ENCODE results near the gene SPRR5.

SPRR5 gene

GRCh38 chr1:152953761-152954160, 6.8 kb downstream of the SPRR5 start:
- no peak overlapping the region for H3K4me3 ChIP-seq (ENCODE audit: low read depth, low read length)
- no peaks in the 10 kb centered on the region for H3K36me3 ChIP-seq (ENCODE audit: control insufficient read depth, insufficient read depth, low read length)
- H3K9me3 ChIP-seq (ENCODE audit: control insufficient read depth, insufficient read depth, low read length) = no peaks in the 10 kb centered on the region
- no peak overlapping the region for H3K9ac ChIP-seq (ENCODE audit: low read depth, low read length)
- H3K27me3 ChIP-seq (ENCODE audit: control insufficient read depth, insufficient read depth, low read length) = no peaks in the 10 kb centered on the region
- H3K4me1 ChIP-seq (ENCODE audit: control insufficient read depth, insufficient read depth, low read length) = no peaks in the 10 kb centered on the region

DNA sequence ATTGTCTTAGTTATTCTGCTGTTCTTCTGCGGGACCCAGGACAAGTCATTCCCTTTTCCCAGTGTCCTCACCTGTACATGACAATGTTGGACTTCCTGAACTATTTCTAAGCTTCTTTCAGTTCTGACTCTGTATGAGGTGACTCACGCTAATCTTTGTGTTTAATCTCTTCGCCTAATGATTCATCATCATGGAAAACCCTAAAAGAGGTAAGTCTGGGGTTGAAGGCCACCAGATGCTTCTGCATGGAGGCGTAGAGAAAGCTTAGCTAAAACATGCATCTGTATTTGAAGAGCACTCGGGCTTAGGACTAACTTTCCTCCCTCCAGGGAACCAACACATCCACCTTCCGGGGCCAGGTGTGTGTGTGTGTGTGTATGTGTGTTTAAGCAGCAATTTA, 7.4 kb downstream of the SPRR5 start:
- Histone ChIP-seq H3K9ac (ENCODE audit: low read depth, low read length) (no peak overlapping the region), H3K27me3 (ENCODE audit: control insufficient read depth, insufficient read depth, low read length) (no peaks in the 10 kb centered on the region), H3K36me3 (ENCODE audit: control insufficient read depth, insufficient read depth, low read length) (no peaks in the 10 kb centered on the region), H3K9me3 (ENCODE audit: control insufficient read depth, insufficient read depth, low read length) (no peaks in the 10 kb centered on the region), H3K4me3 (ENCODE audit: low read depth, low read length) (no peak overlapping the region), H3K4me1 (ENCODE audit: control insufficient read depth, insufficient read depth, low read length) (no peaks in the 10 kb centered on the region)

- Histone ChIP-seq H3K4me3 (ENCODE audit: low read depth, low read length) (no peak overlapping the region), H3K27me3 (ENCODE audit: control insufficient read depth, insufficient read depth, low read length) (no peaks in the 10 kb centered on the region), H3K9me3 (ENCODE audit: control insufficient read depth, insufficient read depth, low read length) (no peaks in the 10 kb centered on the region), H3K4me1 (ENCODE audit: control insufficient read depth, insufficient read depth, low read length) (no peaks in the 10 kb centered on the region), H3K9ac (ENCODE audit: low read depth, low read length) (no peak overlapping the region), H3K36me3 (ENCODE audit: control insufficient read depth, insufficient read depth, low read length) (no peaks in the 10 kb centered on the region)
These were observed 10.6 kb downstream of the SPRR5 start for GRCh38 chr1:152957561-152957960.

DNA sequence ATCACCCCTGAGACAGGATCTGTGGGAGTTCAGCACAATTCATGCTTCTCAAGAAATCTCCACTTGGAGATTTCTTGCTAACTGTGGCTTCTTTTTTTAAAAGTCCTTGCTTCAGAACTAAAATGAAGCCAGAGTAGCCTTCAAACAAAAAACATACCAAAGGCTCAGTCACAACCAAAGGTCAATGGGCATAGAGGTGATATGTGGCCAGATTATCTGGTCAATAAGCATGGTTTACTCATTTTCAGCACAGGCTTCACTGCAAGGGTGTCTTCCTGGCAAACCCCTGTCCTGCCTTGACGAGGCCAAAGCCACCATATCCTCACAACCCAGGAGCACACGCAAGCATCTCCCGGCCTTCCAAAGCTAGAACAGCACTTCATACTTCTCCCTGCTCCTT, 12.3 kb downstream of the SPRR5 start:
- no peaks in the 10 kb centered on the region for H3K4me1 ChIP-seq (ENCODE audit: control insufficient read depth, insufficient read depth, low read length)
- no peaks in the 10 kb centered on the region for H3K27me3 ChIP-seq (ENCODE audit: control insufficient read depth, insufficient read depth, low read length)
- no peaks in the 10 kb centered on the region for H3K36me3 ChIP-seq (ENCODE audit: control insufficient read depth, insufficient read depth, low read length)
- no peak overlapping the region for H3K9ac ChIP-seq (ENCODE audit: low read depth, low read length)
- no peak overlapping the region for H3K4me3 ChIP-seq (ENCODE audit: low read depth, low read length)
- no peaks in the 10 kb centered on the region for H3K9me3 ChIP-seq (ENCODE audit: control insufficient read depth, insufficient read depth, low read length)

DNA sequence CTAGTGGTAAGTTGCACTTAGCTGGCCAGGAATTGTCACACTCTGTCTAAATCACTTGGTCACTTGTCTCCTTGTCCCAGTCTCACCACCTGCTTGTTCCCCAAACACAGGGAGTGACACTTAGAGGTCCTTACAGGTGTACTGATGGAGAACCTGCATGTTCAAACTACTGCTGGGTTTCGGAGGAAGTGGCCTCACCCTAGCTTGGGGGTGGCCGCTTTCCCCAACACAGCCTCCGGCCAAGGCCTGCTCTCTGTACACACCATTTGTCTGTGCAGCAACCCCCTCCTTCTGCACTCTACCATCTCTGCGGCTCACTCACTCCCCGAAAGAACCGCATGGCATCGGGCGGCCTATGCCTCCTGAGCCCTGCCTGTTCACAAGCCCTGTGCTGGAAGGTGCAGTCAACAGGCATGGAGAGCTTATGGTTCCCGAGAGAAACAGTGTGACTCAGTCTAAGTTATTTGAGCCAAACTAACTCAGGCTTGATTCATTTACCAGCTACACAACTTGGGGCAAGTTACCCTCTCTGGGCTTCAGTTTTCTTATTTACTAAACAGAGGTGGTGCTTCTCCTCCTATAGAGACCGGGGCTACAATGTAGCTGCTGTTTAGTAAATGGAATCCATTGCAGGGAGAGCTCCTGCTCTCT, 12.9 kb downstream of the SPRR5 start:
- H3K4me1 ChIP-seq (ENCODE audit: control insufficient read depth, insufficient read depth, low read length) = no peaks in the 10 kb centered on the region
- no peak overlapping the region for H3K4me3 ChIP-seq (ENCODE audit: low read depth, low read length)
- no peaks in the 10 kb centered on the region for H3K27me3 ChIP-seq (ENCODE audit: control insufficient read depth, insufficient read depth, low read length)
- no peaks in the 10 kb centered on the region for H3K9me3 ChIP-seq (ENCODE audit: control insufficient read depth, insufficient read depth, low read length)
- no peaks in the 10 kb centered on the region for H3K36me3 ChIP-seq (ENCODE audit: control insufficient read depth, insufficient read depth, low read length)
- no peak overlapping the region for H3K9ac ChIP-seq (ENCODE audit: low read depth, low read length)

GRCh38 chr1:152960452-152961044, 13.5 kb downstream of the SPRR5 start:
- Histone ChIP-seq H3K36me3 (ENCODE audit: control insufficient read depth, insufficient read depth, low read length) (no peaks in the 10 kb centered on the region), H3K4me1 (ENCODE audit: control insufficient read depth, insufficient read depth, low read length) (no peaks in the 10 kb centered on the region), H3K9ac (ENCODE audit: low read depth, low read length) (no peak overlapping the region), H3K27me3 (ENCODE audit: control insufficient read depth, insufficient read depth, low read length) (no peaks in the 10 kb centered on the region), H3K4me3 (ENCODE audit: low read depth, low read length) (no peak overlapping the region), H3K9me3 (ENCODE audit: control insufficient read depth, insufficient read depth, low read length) (no peaks in the 10 kb centered on the region)

DNA sequence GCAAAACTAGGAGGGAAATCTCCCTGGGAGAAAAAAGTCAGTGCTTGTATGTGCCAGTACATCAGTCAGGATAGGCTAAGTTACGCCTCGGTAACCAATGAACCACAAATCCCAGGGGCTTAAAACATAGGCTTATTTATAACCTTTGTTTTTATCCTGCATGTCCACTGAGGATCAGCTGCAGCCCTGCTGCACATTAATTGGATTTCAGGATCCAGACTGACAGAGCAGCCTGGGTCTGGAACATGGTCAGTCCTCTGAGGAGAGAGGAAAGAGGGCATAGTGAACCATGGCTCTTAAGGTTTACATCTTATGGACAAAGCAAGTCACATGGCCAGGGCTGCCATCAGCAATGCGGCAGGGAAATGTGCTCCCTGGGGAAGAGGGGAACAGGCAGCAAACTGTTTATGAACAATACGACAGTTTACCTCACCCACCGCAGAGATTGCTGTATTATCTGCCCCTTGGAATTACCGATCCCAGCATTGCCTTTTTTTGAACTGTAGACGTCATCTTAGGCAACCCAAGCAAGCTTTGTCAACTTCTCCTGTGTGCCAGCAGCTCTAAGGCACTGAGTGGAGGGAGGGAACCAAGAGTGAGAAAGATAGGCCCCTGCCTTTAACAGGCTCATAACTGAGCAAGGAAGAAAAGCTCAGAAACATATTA, 14.4 kb downstream of the SPRR5 start:
- Histone ChIP-seq H3K9ac (ENCODE audit: low read depth, low read length) (no peak overlapping the region), H3K4me3 (ENCODE audit: low read depth, low read length) (no peak overlapping the region), H3K9me3 (ENCODE audit: control insufficient read depth, insufficient read depth, low read length) (no peaks in the 10 kb centered on the region), H3K4me1 (ENCODE audit: control insufficient read depth, insufficient read depth, low read length) (no peaks in the 10 kb centered on the region), H3K27me3 (ENCODE audit: control insufficient read depth, insufficient read depth, low read length) (no peaks in the 10 kb centered on the region), H3K36me3 (ENCODE audit: control insufficient read depth, insufficient read depth, low read length) (no peaks in the 10 kb centered on the region)

- Histone ChIP-seq H3K4me1 (ENCODE audit: control insufficient read depth, insufficient read depth, low read length) (no peaks in the 10 kb centered on the region), H3K9me3 (ENCODE audit: control insufficient read depth, insufficient read depth, low read length) (no peaks in the 10 kb centered on the region), H3K4me3 (ENCODE audit: low read depth, low read length) (no peak overlapping the region), H3K36me3 (ENCODE audit: control insufficient read depth, insufficient read depth, low read length) (no peaks in the 10 kb centered on the region), H3K27me3 (ENCODE audit: control insufficient read depth, insufficient read depth, low read length) (no peaks in the 10 kb centered on the region), H3K9ac (ENCODE audit: low read depth, low read length) (no peak overlapping the region)
These were observed 15.9 kb downstream of the SPRR5 start for GRCh38 chr1:152962876-152963415.

GRCh38 chr1:152964536-152964935, 17.5 kb downstream of the SPRR5 start:
- Histone ChIP-seq H3K4me1 (ENCODE audit: control insufficient read depth, insufficient read depth, low read length) (no peaks in the 10 kb centered on the region), H3K27me3 (ENCODE audit: control insufficient read depth, insufficient read depth, low read length) (no peaks in the 10 kb centered on the region), H3K4me3 (ENCODE audit: low read depth, low read length) (no peak overlapping the region), H3K9me3 (ENCODE audit: control insufficient read depth, insufficient read depth, low read length) (no peaks in the 10 kb centered on the region), H3K9ac (ENCODE audit: low read depth, low read length) (no peak overlapping the region), H3K36me3 (ENCODE audit: control insufficient read depth, insufficient read depth, low read length) (no peaks in the 10 kb centered on the region)

DNA sequence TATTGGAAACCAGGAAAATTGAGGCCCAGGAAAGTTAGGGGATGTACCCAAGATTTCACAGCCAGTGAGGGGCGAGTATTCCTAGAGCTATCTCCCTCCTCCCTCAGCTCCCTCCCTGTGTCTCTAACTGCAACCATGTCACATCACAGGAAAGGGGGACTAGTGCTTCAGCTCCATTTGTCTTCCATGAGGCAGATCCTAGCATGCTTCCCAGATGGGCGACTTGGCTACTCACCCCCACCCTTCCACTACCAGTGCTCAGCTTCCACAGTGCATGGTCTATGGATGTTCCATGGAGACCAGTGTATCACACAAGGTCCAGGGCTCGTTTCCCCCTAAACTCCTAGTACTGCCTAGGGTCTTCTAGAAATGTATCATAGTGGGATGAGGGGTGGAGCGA, 18.8 kb downstream of the SPRR5 start:
- no peaks in the 10 kb centered on the region for H3K9me3 ChIP-seq (ENCODE audit: control insufficient read depth, insufficient read depth, low read length)
- H3K9ac ChIP-seq (ENCODE audit: low read depth, low read length) = no peak overlapping the region
- H3K4me1 ChIP-seq (ENCODE audit: control insufficient read depth, insufficient read depth, low read length) = no peaks in the 10 kb centered on the region

DNA sequence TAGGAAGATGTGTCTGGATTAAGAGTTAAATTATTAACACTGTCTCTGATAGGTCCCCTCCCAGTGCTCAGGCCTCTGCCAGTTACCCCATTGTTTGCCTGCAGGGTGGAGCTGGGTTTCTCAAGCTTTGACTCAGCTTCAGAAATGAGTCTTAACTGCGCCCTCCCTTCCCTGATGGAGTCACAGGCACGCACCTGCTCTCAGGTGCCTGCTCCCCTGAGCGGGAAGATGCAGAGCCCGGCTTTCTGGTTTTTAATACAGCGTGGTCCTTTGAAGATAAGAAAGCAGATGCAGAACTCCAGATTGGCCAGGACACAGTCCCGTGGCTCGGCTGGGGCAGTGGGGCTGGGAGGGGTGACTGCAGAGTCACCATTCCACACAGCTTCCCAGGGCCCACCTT, 20.2 kb downstream of the SPRR5 start:
- no peaks in the 10 kb centered on the region for H3K9me3 ChIP-seq (ENCODE audit: control insufficient read depth, insufficient read depth, low read length)
- H3K9ac ChIP-seq (ENCODE audit: low read depth, low read length) = no peak overlapping the region
- no peaks in the 10 kb centered on the region for H3K4me1 ChIP-seq (ENCODE audit: control insufficient read depth, insufficient read depth, low read length)

More for the DNA sequence above, 18.8 kb downstream of the SPRR5 start:
- Histone ChIP-seq H3K36me3 (ENCODE audit: control insufficient read depth, insufficient read depth, low read length) (no peaks in the 10 kb centered on the region), H3K27me3 (ENCODE audit: control insufficient read depth, insufficient read depth, low read length) (no peaks in the 10 kb centered on the region), H3K4me3 (ENCODE audit: low read depth, low read length) (no peak overlapping the region)

DNA sequence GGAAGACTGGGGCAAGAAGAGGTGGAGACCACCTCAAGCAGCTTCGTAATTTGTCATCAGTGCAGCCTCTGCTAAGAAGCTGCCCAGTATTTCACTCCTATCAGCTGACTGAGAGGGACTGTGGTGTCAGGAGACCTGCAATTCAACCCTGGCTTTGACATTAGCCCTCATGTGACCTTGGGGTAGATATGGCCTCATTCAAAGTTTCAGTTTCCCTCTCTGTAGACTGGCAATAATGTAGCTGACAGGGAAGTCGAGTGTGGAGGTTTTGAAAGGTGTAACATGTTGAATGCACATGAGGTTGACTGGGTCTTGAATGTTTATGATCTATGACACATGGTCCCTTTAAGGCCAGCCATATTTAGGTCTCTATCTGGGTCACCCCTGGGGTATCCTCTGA, 21.2 kb downstream of the SPRR5 start:
- H3K9ac ChIP-seq (ENCODE audit: low read depth, low read length) = no peak overlapping the region
- no peaks in the 10 kb centered on the region for H3K36me3 ChIP-seq (ENCODE audit: control insufficient read depth, insufficient read depth, low read length)
- no peaks in the 10 kb centered on the region for H3K27me3 ChIP-seq (ENCODE audit: control insufficient read depth, insufficient read depth, low read length)
- no peaks in the 10 kb centered on the region for H3K4me1 ChIP-seq (ENCODE audit: control insufficient read depth, insufficient read depth, low read length)
- H3K9me3 ChIP-seq (ENCODE audit: control insufficient read depth, insufficient read depth, low read length) = no peaks in the 10 kb centered on the region
- no peak overlapping the region for H3K4me3 ChIP-seq (ENCODE audit: low read depth, low read length)

More for the DNA sequence above, 20.2 kb downstream of the SPRR5 start:
- H3K4me3 ChIP-seq (ENCODE audit: low read depth, low read length) = no peak overlapping the region
- H3K36me3 ChIP-seq (ENCODE audit: control insufficient read depth, insufficient read depth, low read length) = no peaks in the 10 kb centered on the region
- H3K27me3 ChIP-seq (ENCODE audit: control insufficient read depth, insufficient read depth, low read length) = no peaks in the 10 kb centered on the region

All from iPS-15b (cell line).